Keratinocyte (primary cell): ENCODE data around the gene LATS2. TPM values are rescaled to one million over a fixed set of nuclear protein-coding genes. Genes with fewer than 3 reads are reported as not detected.
"Not testable (repeated sequence)": the region's sequence is repeated elsewhere in the genome, so short reads cannot be mapped to it uniquely, and the experiment has no call there.

ENCODE experiments used
- DNase-seq: peaks from one replicate; pipeline ENCODE4 v3.0.0-alpha.2; 2011; ENCODE audit warnings: low read depth, missing footprints, low spot score
- FAIRE-seq: peaks from 2 replicates; lab custom pipeline; 2011; peaks lifted over from hg19 to GRCh38; lab: Jason Lieb, UNC
- H2AFZ ChIP-seq: 2 replicates; pipeline ENCODE4 v1.6.0; 2012; ENCODE audit warnings: low read length, control low read depth, inconsistent platforms; ENCODE audit not compliant: control insufficient read depth
- H3K27ac ChIP-seq: 2 replicates; pipeline ENCODE4 v1.5.1; 2011; ENCODE audit warnings: low read length; ENCODE audit not compliant: control insufficient read depth, insufficient read depth
- H3K27me3 ChIP-seq: 3 replicates; pipeline ENCODE4 v1.6.0; 2011; ENCODE audit warnings: low read length; ENCODE audit not compliant: control insufficient read depth, insufficient read depth; ENCODE audit errors: extremely low read depth
- H3K36me3 ChIP-seq, 2 experiments: 2 replicates in 1 of 2; 3 replicates in 1 of 2; pipeline ENCODE4 v1.5.1; 2011; ENCODE audit warnings: low read length in 2 of 2, mild to moderate bottlenecking in 1 of 2; ENCODE audit not compliant: control insufficient read depth in 2 of 2, insufficient read depth in 2 of 2; ENCODE audit errors: extremely low read depth in 1 of 2
- H3K4me1 ChIP-seq: 3 replicates; pipeline ENCODE4 v1.5.1; 2011; ENCODE audit warnings: low read length; ENCODE audit not compliant: control insufficient read depth, insufficient read depth; ENCODE audit errors: extremely low read depth
- H3K4me2 ChIP-seq: 3 replicates; pipeline ENCODE4 v1.6.0; 2011; ENCODE audit warnings: low read depth, low read length; ENCODE audit not compliant: control insufficient read depth, insufficient read depth; ENCODE audit errors: extremely low read depth
- H3K4me3 ChIP-seq, 3 experiments: fragments of 200-600 bp in 1 of 3; sonication (generic) in 1 of 3; 2 replicates in 2 of 3; 3 replicates in 1 of 3; pipeline ENCODE4 v1.5.1; 2011 to 2016; ENCODE audit warnings: low read length in 3 of 3, mild to moderate bottlenecking in 3 of 3, control low read depth in 2 of 3, inconsistent platforms in 1 of 3, low read depth in 1 of 3, mixed read lengths in 1 of 3, mixed run types in 1 of 3, moderate library complexity in 1 of 3; ENCODE audit not compliant: control insufficient read depth in 2 of 3, insufficient read depth in 2 of 3; ENCODE audit errors: extremely low read depth in 1 of 3
- H3K79me2 ChIP-seq: 2 replicates; pipeline ENCODE4 v1.6.0; 2012; ENCODE audit warnings: low read length; ENCODE audit not compliant: control insufficient read depth, insufficient read depth
- H3K9ac ChIP-seq: 3 replicates; pipeline ENCODE4 v1.6.0; 2011; ENCODE audit warnings: low read length; ENCODE audit not compliant: control insufficient read depth, insufficient read depth; ENCODE audit errors: extremely low read depth
- H3K9me1 ChIP-seq: 3 replicates; pipeline ENCODE4 v1.6.0; 2011; ENCODE audit warnings: low read length; ENCODE audit not compliant: control insufficient read depth, insufficient read depth; ENCODE audit errors: extremely low read depth
- H3K9me3 ChIP-seq: 2 replicates; pipeline ENCODE4 v1.5.1; 2012; ENCODE audit warnings: low read depth, low read length; ENCODE audit not compliant: control insufficient read depth
- H4K20me1 ChIP-seq: 3 replicates; pipeline ENCODE4 v1.6.0; 2011; ENCODE audit warnings: low read length; ENCODE audit not compliant: control insufficient read depth, insufficient read depth; ENCODE audit errors: extremely low read depth
- CTCF ChIP-seq, 3 experiments: IDR thresholded peaks in 1 of 3; conservative IDR thresholded peaks in 1 of 3; optimal IDR thresholded peaks in 1 of 3; 2 replicates in 2 of 3; 3 replicates in 1 of 3; pipeline versions ENCODE3 to v1.5.1; 2011; ENCODE audit warnings: low read length in 3 of 3, mild to moderate bottlenecking in 3 of 3, moderate library complexity in 2 of 3, control low read depth in 1 of 3, inconsistent platforms in 1 of 3; ENCODE audit not compliant: insufficient read depth in 2 of 3; ENCODE audit errors: extremely low read depth in 1 of 3
- EZH2 ChIP-seq: IDR thresholded peaks from one replicate; pipeline ENCODE4 v1.6.1; 2012; ENCODE audit warnings: inconsistent platforms, mild to moderate bottlenecking, low read length, moderate library complexity
- dilution Hi-C: fragments of 300-500 bp; cut with MboI; formaldehyde crosslinking; loops from one replicate; pipeline ENCODE4 v1.7.0; 2020; ENCODE audit warnings: low sequenced_read_pairs; ENCODE audit not compliant: extremely low pct_ligation_motif_present
- polyA plus RNA-seq, 5 experiments: library from polyadenylated mRNA; depleted of rRNA in 3 of 5; stranded (reverse) in 3 of 5; stranded (forward) in 1 of 5; unstranded in 1 of 5; fragments of >200 nt; gene quantifications; 1 replicate in 1 of 5; 2 replicates in 3 of 5; 3 replicates in 1 of 5; pipeline versions ENCODE4 v1.2.1 to v1.2.3, GENCODE V29; 2011 to 2012; ENCODE audit warnings: missing spikeins in 2 of 5, low read depth in 1 of 5, low replicate concordance in 1 of 5

The LATS2 gene
- polyA plus RNA-seq, 1 donor (not counting 4 experiments of a cell fraction or from before 2014, with no cell fraction given): 6.7 TPM

- H3K36me3 ChIP-seq: no peaks in the 10 kb centered on the region
- H3K79me2 ChIP-seq: no peaks in the 10 kb centered on the region
- no peaks in the 10 kb centered on the region for H3K9me3 ChIP-seq
- dilution Hi-C loops: loop anchor here (25.0 kb wide), 1 partner anchor 116 kb away; no protein-coding TSS in a partner anchor
- H3K4me1 ChIP-seq: no peaks in the 10 kb centered on the region
- no peak for DNase-seq
- no peaks in the 10 kb centered on the region for H3K9me1 ChIP-seq
- H3K27me3 ChIP-seq: no peaks in the 10 kb centered on the region
- no peak overlapping the region for H3K4me2 ChIP-seq
- H4K20me1 ChIP-seq: no peaks in the 10 kb centered on the region
- no peak overlapping the region for H3K9ac ChIP-seq
- H2AFZ ChIP-seq: no peak overlapping the region
- no peak overlapping the region for H3K27ac ChIP-seq
- FAIRE-seq: no peak
- H3K4me3 ChIP-seq: no peak overlapping the region
- no peak for TF ChIP-seq EZH2
- no peak for TF ChIP-seq CTCF (optimal IDR thresholded peaks at IDR 0.05 in 1 of 3, IDR thresholded peaks at IDR 0.05 in 1 of 3, conservative IDR thresholded peaks at IDR 0.05 in 1 of 3; ENCODE audit: extremely low read depth in 1 of 3, insufficient read depth in 2 of 3, low read length in 3 of 3)
Measured at GRCh38 chr13:20953245-20953931, 108.0 kb downstream of the LATS2 start.

GRCh38 chr13:20952838-20953237, 108.5 kb downstream of the LATS2 start:
- H3K9me3 ChIP-seq: no peaks in the 10 kb centered on the region
- TF ChIP-seq CTCF (optimal IDR thresholded peaks at IDR 0.05 in 1 of 3, IDR thresholded peaks at IDR 0.05 in 1 of 3, conservative IDR thresholded peaks at IDR 0.05 in 1 of 3; ENCODE audit: extremely low read depth in 1 of 3, insufficient read depth in 2 of 3, low read length in 3 of 3) (no peak), EZH2 (no peak)
- no peak overlapping the region for H3K9ac ChIP-seq
- no peak for FAIRE-seq
- no peak overlapping the region for H3K27ac ChIP-seq
- no peaks in the 10 kb centered on the region for H3K79me2 ChIP-seq
- no peaks in the 10 kb centered on the region for H3K36me3 ChIP-seq
- dilution Hi-C loops: loop anchor here (25.0 kb wide), 1 partner anchor 116 kb away; no protein-coding TSS in a partner anchor
- H3K4me2 ChIP-seq: no peak overlapping the region
- no peaks in the 10 kb centered on the region for H4K20me1 ChIP-seq
- H3K4me1 ChIP-seq: no peaks in the 10 kb centered on the region
- H2AFZ ChIP-seq: no peak overlapping the region
- H3K4me3 ChIP-seq: no peak overlapping the region
- no peaks in the 10 kb centered on the region for H3K9me1 ChIP-seq
- no peak for DNase-seq
- no peaks in the 10 kb centered on the region for H3K27me3 ChIP-seq

GRCh38 chr13:20948001-20948400, 113.4 kb downstream of the LATS2 start:
- H3K36me3 ChIP-seq, H3K9me1 ChIP-seq, H3K27ac ChIP-seq, H3K27me3 ChIP-seq, H2AFZ ChIP-seq, DNase-seq, H3K79me2 ChIP-seq, FAIRE-seq, H3K4me2 ChIP-seq, H3K9ac ChIP-seq, H4K20me1 ChIP-seq, H3K4me3 ChIP-seq, H3K4me1 ChIP-seq, H3K9me3 ChIP-seq, dilution Hi-C loops: not testable (repeated sequence)
